Transverse colon (tissue), 3 donors: ENCODE data around the gene KMT5B.

Experiments
- EP300 ChIP-seq: sonication (generic); formaldehyde crosslinking; IDR thresholded peaks from one replicate; pipeline ENCODE4 v1.6.1; 2017; ENCODE audit warnings: antibody characterized with exemption, low read depth
- TF ChIP-seq, protein P1 (sequence below), 5 experiments: fragments of 200-600 bp in 3 of 5; fragments of 450-650 bp in 2 of 5; sonication (generic) in 3 of 5; IDR thresholded peaks; 1 replicate in 2 of 5; 2 replicates in 3 of 5; pipeline ENCODE4 v1.5.1; 2016 to 2017; ENCODE audit warnings: antibody characterized with exemption in 5 of 5, inconsistent platforms in 3 of 5, mild to moderate bottlenecking in 2 of 5, moderate library complexity in 1 of 5

DNA sequence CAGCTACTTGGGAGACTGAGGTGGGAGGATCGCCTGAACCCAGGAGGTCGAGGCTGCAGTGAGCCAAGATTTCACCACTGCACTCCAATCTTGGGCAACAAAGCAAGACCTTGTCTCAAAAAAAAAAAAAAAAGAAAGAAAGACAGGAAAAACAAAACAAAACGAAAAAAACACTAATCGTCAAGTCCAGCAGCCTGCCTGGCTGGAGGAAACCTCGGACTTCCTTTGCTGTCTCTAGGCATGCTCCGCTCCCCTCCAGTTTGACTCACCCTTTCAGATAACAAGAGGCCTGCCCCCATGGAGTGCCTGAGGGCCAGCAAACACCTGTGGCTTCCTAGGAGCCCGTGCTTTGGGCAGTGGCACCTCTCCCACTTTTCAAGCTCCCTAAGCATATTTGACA, 63.1 kb downstream of the KMT5B start:
- TF ChIP-seq, protein P1, sequence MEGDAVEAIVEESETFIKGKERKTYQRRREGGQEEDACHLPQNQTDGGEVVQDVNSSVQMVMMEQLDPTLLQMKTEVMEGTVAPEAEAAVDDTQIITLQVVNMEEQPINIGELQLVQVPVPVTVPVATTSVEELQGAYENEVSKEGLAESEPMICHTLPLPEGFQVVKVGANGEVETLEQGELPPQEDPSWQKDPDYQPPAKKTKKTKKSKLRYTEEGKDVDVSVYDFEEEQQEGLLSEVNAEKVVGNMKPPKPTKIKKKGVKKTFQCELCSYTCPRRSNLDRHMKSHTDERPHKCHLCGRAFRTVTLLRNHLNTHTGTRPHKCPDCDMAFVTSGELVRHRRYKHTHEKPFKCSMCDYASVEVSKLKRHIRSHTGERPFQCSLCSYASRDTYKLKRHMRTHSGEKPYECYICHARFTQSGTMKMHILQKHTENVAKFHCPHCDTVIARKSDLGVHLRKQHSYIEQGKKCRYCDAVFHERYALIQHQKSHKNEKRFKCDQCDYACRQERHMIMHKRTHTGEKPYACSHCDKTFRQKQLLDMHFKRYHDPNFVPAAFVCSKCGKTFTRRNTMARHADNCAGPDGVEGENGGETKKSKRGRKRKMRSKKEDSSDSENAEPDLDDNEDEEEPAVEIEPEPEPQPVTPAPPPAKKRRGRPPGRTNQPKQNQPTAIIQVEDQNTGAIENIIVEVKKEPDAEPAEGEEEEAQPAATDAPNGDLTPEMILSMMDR (IDR thresholded peaks at IDR 0.05), result no peak
- no peak for TF ChIP-seq EP300
